GM15510 (cell line): ENCODE measurements around the gene GJD3.

ENCODE experiments used
- POLR2A ChIP-seq: IDR thresholded peaks from 3 replicates; pipeline ENCODE4 v1.6.1; 2011; ENCODE audit warnings: borderline replicate concordance; ENCODE audit not compliant: insufficient read length; ENCODE audit errors: extremely low read depth

The GJD3 gene

GRCh38 chr17:40371261-40371929 is 6.9 kb upstream of the GJD3 start:
- TF ChIP-seq POLR2A = no peak

- no peak for TF ChIP-seq POLR2A
These were observed 5.4 kb upstream of the GJD3 start for GRCh38 chr17:40369923-40370322.

- TF ChIP-seq POLR2A = no peak
These were observed 2.5 kb upstream of the GJD3 start for GRCh38 chr17:40366861-40367518.

GRCh38 chr17:40366076-40366860 is 1.7 kb upstream of the GJD3 start:
- TF ChIP-seq POLR2A = no peak

GRCh38 chr17:40364906-40365305 is 369 bp upstream of the GJD3 start:
- TF ChIP-seq POLR2A = no peak

- no peak for TF ChIP-seq POLR2A
These were observed 1.3 kb downstream of the GJD3 start for GRCh38 chr17:40363111-40363827.

- TF ChIP-seq POLR2A = peak; percentile 24
These were observed 1.8 kb downstream of the GJD3 start for GRCh38 chr17:40362696-40363110.

- TF ChIP-seq POLR2A = no peak
These were observed 2.4 kb downstream of the GJD3 start for GRCh38 chr17:40361925-40362695.

- no peak for TF ChIP-seq POLR2A
These were observed 3.2 kb downstream of the GJD3 start for GRCh38 chr17:40361063-40361924.

- no peak for TF ChIP-seq POLR2A
These were observed 4.4 kb downstream of the GJD3 start for GRCh38 chr17:40360091-40360490.

- TF ChIP-seq POLR2A = no peak
These were observed 6.1 kb downstream of the GJD3 start for GRCh38 chr17:40358323-40359038.

- no peak for TF ChIP-seq POLR2A
These were observed 7.3 kb downstream of the GJD3 start for GRCh38 chr17:40356990-40357881.
